Vagina (tissue), 2 donors: ENCODE results near the gene ZEB2. TPM values are rescaled to one million over a fixed set of nuclear protein-coding genes. Genes with fewer than 3 reads are reported as not detected.

Source experiments
- DNase-seq, 2 donors: peaks; one replicate each; pipeline ENCODE4 v3.0.0-alpha.2; 2017; ENCODE audit errors: extremely low spot score in 2 of 2
- H3K27ac ChIP-seq: fragments of 200-600 bp; sonication (generic); one replicate; pipeline ENCODE4 v1.5.1; 2019
- H3K27me3 ChIP-seq: fragments of 200-600 bp; sonication (generic); one replicate; pipeline ENCODE4 v1.5.1; 2019
- H3K36me3 ChIP-seq, 2 donors: fragments of 200-600 bp; sonication (generic); one replicate each; pipeline ENCODE4 v1.5.1; 2017 to 2019
- H3K4me1 ChIP-seq: fragments of 200-600 bp; sonication (generic); one replicate; pipeline ENCODE4 v1.5.1; 2019
- H3K4me3 ChIP-seq, 2 donors: fragments of 200-600 bp; sonication (generic); 1 replicate in 1 of 2; 2 replicates in 1 of 2; pipeline ENCODE4 v1.5.1; 2016 to 2019
- H3K9me3 ChIP-seq: fragments of 200-600 bp; sonication (generic); one replicate; pipeline ENCODE4 v1.5.1; 2019
- CTCF ChIP-seq, 3 experiments: fragments of 450-650 bp in 2 of 3; fragments of 200-600 bp in 1 of 3; sonication (generic) in 1 of 3; IDR thresholded peaks; one replicate each; pipeline ENCODE4 v1.5.1; 2017 to 2019; ENCODE audit warnings: antibody characterized with exemption in 3 of 3, mild to moderate bottlenecking in 2 of 3, moderate library complexity in 2 of 3
- POLR2A ChIP-seq, 2 donors: fragments of 450-650 bp; IDR thresholded peaks; one replicate each; pipeline ENCODE4 v1.6.1; 2017; ENCODE audit warnings: antibody characterized with exemption in 2 of 2, mild to moderate bottlenecking in 2 of 2, moderate library complexity in 2 of 2
- POLR2AphosphoS5 ChIP-seq, 2 donors: sonication (generic); formaldehyde crosslinking; IDR thresholded peaks; one replicate each; pipeline ENCODE4 v1.9.0; 2017; ENCODE audit warnings: antibody characterized with exemption in 2 of 2, mild to moderate bottlenecking in 2 of 2, low read depth in 1 of 2; ENCODE audit not compliant: insufficient read depth in 1 of 2
- intact Hi-C: fragments of 100-400 bp; cut with DNase I; formaldehyde crosslinking; loops from one replicate; pipeline ENCODE4 v1.15.1; 2023
- total RNA-seq: library from RNA; depleted of rRNA; stranded (reverse); fragments of >200 nt; gene quantifications from one replicate; pipeline ENCODE4 v1.2.3, GENCODE V29; 2016

The ZEB2 gene
- total RNA-seq, 1 donor from 2014 or later, result 63.6 TPM

- intact Hi-C loops, result no loop called here
- Histone ChIP-seq H3K9me3 (no peaks in the 10 kb centered on the region), H3K27ac (peak overlapping the region; percentile 65), H3K36me3 (peaks cover 0 to 3% of the 10 kb centered on the region in 2 donors), H3K4me1 (peaks cover 41% of the 10 kb centered on the region), H3K27me3 (no peaks in the 10 kb centered on the region), H3K4me3 (no peak overlapping the region)
- TF ChIP-seq CTCF (IDR thresholded peaks at IDR 0.05) (no peak), POLR2AphosphoS5 (IDR thresholded peaks at IDR 0.05; ENCODE audit: insufficient read depth in 1 of 2, low read depth in 1 of 2) (no peak), POLR2A (IDR thresholded peaks at IDR 0.05) (no peak)
- DNase-seq, result no peak
These were observed 90.4 kb downstream of the ZEB2 start for GRCh38 chr2:144429396-144430112.

- TF ChIP-seq POLR2AphosphoS5 (IDR thresholded peaks at IDR 0.05; ENCODE audit: insufficient read depth in 1 of 2, low read depth in 1 of 2) (no peak), CTCF (IDR thresholded peaks at IDR 0.05) (no peak), POLR2A (IDR thresholded peaks at IDR 0.05) (no peak)
- H3K4me1 ChIP-seq, result peaks cover 29% of the 10 kb centered on the region
- DNase-seq, result no peak
- no peaks in the 10 kb centered on the region for H3K27me3 ChIP-seq
- no peak overlapping the region for H3K4me3 ChIP-seq
- H3K36me3 ChIP-seq, result peaks cover 0 to 7% of the 10 kb centered on the region in 2 donors
- intact Hi-C loops, result no loop called here
- no peaks in the 10 kb centered on the region for H3K9me3 ChIP-seq
- H3K27ac ChIP-seq, result no peak overlapping the region
These were observed 92.9 kb downstream of the ZEB2 start for GRCh38 chr2:144426981-144427479.

GRCh38 chr2:144426355-144426754 lies 93.6 kb downstream of the ZEB2 start:
- Histone ChIP-seq H3K4me1 (peaks cover 22% of the 10 kb centered on the region), H3K27ac (peak overlapping the region; percentile 3), H3K27me3 (no peaks in the 10 kb centered on the region), H3K4me3 (no peak overlapping the region), H3K36me3 (peaks cover 0 to 8% of the 10 kb centered on the region in 2 donors), H3K9me3 (no peaks in the 10 kb centered on the region)
- TF ChIP-seq CTCF (IDR thresholded peaks at IDR 0.05) (no peak), POLR2AphosphoS5 (IDR thresholded peaks at IDR 0.05; ENCODE audit: insufficient read depth in 1 of 2, low read depth in 1 of 2) (no peak), POLR2A (IDR thresholded peaks at IDR 0.05) (no peak)
- intact Hi-C loops, result no loop called here
- no peak for DNase-seq

GRCh38 chr2:144424559-144425240 lies 95.2 kb downstream of the ZEB2 start:
- TF ChIP-seq POLR2AphosphoS5 (IDR thresholded peaks at IDR 0.05; ENCODE audit: insufficient read depth in 1 of 2, low read depth in 1 of 2), result no peak
- TF ChIP-seq POLR2A (IDR thresholded peaks at IDR 0.05), result no peak
- TF ChIP-seq CTCF (IDR thresholded peaks at IDR 0.05), result no peak
- H3K4me3 ChIP-seq, result no peak overlapping the region
- H3K4me1 ChIP-seq, result peaks cover 22% of the 10 kb centered on the region
- H3K36me3 ChIP-seq, result peaks cover 0 to 8% of the 10 kb centered on the region in 2 donors
- no peaks in the 10 kb centered on the region for H3K9me3 ChIP-seq
- no peak overlapping the region for H3K27ac ChIP-seq
- DNase-seq, result no peak
- no peaks in the 10 kb centered on the region for H3K27me3 ChIP-seq
- intact Hi-C loops, result no loop called here
